Osteocyte (in vitro differentiated cells): ENCODE measurements around the gene CHMP1A. TPM values are rescaled to one million over a fixed set of nuclear protein-coding genes. Genes with fewer than 3 reads are reported as not detected.

Experiments
- DNase-seq: peaks from one replicate; pipeline ENCODE4 v3.0.0; 2021; ENCODE audit warnings: mixed read lengths; ENCODE audit not compliant: unreplicated experiment; ENCODE audit errors: extremely low spot score
- H3K27ac Mint-ChIP-seq: one replicate; pipeline ENCODE4 v1.8.0; 2021; ENCODE audit warnings: mild to moderate bottlenecking, mixed read lengths; ENCODE audit not compliant: unreplicated experiment
- H3K27me3 Mint-ChIP-seq: one replicate; pipeline ENCODE4 v1.8.0; 2021; ENCODE audit warnings: mixed read lengths; ENCODE audit not compliant: unreplicated experiment
- H3K36me3 Mint-ChIP-seq: one replicate; pipeline ENCODE4 v1.8.0; 2021; ENCODE audit warnings: mixed read lengths; ENCODE audit not compliant: unreplicated experiment
- H3K4me1 Mint-ChIP-seq: one replicate; pipeline ENCODE4 v1.8.0; 2021; ENCODE audit warnings: mixed read lengths; ENCODE audit not compliant: unreplicated experiment
- H3K4me3 Mint-ChIP-seq: one replicate; pipeline ENCODE4 v1.8.0; 2021; ENCODE audit warnings: mild to moderate bottlenecking, moderate library complexity, mixed read lengths; ENCODE audit not compliant: unreplicated experiment
- H3K9me3 Mint-ChIP-seq: one replicate; pipeline ENCODE4 v1.8.0; 2021; ENCODE audit warnings: mixed read lengths; ENCODE audit not compliant: unreplicated experiment
- total RNA-seq: library from RNA; stranded (reverse); gene quantifications from 2 replicates; pipeline ENCODE4 v1.2.1, GENCODE V29; 2021
- TF ChIP-seq, protein P1 (sequence below): fragments of 200-600 bp; sonication (generic); IDR thresholded peaks from 2 replicates; pipeline ENCODE4 v1.5.0; 2021; ENCODE audit warnings: antibody characterized with exemption, mild to moderate bottlenecking, moderate library complexity

CHMP1A gene
- total RNA-seq, 1 donor from 2014 or later: 92.5 TPM

DNA sequence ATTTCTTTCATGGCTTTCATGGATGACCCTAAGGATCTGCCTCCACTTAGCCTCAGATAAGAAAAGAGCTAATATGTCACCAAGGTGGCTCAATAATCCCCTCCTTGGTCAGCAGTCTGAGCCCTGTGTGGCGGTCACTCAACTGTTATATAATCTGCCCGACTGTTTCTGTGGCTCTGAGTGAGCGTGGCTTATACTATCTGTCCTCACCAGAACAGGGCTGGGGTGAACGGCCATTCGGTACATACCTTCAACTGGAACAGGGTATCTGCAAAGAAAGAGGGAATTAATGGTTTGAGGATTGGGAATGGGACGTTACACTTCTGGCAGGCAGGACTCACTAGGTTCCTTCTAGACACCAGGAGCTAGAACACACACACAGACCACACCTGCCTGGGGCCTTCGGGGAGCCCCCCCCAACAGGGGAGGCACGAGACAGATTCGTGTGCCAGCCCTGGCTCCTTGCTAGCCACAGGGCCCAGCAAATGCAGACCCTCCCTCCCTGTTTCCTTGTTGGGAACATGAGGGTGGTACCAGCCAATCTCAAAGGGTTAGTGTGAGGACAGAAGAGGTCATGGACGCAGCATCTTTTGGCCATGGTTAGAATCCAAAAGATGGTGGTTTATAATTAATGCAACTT lies 3.7 kb downstream of the CHMP1A start:
- no peak for DNase-seq
- Mint-ChIP-seq H3K36me3 (peaks cover 5% of the 10 kb centered on the region), H3K4me1 (peaks cover 24% of the 10 kb centered on the region), H3K4me3 (no peak overlapping the region), H3K27me3 (no peaks in the 10 kb centered on the region), H3K9me3 (no peaks in the 10 kb centered on the region), H3K27ac (no peak overlapping the region)
- TF ChIP-seq, protein P1, sequence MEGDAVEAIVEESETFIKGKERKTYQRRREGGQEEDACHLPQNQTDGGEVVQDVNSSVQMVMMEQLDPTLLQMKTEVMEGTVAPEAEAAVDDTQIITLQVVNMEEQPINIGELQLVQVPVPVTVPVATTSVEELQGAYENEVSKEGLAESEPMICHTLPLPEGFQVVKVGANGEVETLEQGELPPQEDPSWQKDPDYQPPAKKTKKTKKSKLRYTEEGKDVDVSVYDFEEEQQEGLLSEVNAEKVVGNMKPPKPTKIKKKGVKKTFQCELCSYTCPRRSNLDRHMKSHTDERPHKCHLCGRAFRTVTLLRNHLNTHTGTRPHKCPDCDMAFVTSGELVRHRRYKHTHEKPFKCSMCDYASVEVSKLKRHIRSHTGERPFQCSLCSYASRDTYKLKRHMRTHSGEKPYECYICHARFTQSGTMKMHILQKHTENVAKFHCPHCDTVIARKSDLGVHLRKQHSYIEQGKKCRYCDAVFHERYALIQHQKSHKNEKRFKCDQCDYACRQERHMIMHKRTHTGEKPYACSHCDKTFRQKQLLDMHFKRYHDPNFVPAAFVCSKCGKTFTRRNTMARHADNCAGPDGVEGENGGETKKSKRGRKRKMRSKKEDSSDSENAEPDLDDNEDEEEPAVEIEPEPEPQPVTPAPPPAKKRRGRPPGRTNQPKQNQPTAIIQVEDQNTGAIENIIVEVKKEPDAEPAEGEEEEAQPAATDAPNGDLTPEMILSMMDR: no peak

DNA sequence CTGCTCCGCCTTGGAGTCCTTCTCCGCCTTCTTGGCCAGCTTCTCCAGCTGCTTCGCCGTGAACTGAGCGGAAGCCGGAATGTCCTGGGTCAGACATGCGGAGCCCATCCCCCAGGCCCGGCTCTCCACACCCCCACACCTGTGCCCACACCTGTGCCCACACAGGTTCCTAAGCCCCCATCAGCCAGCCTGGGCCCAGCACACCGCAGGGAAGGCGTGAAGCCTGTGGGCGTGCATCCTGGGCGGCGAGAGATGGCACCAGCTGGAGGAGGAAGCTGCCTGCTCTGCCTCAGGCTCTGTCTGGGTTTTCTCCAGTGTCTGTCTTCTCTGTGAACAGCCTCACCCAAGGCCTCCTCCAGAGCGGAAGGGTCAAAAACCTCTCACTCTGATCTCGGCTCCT lies 5.9 kb downstream of the CHMP1A start:
- no peaks in the 10 kb centered on the region for H3K9me3 Mint-ChIP-seq

DNA sequence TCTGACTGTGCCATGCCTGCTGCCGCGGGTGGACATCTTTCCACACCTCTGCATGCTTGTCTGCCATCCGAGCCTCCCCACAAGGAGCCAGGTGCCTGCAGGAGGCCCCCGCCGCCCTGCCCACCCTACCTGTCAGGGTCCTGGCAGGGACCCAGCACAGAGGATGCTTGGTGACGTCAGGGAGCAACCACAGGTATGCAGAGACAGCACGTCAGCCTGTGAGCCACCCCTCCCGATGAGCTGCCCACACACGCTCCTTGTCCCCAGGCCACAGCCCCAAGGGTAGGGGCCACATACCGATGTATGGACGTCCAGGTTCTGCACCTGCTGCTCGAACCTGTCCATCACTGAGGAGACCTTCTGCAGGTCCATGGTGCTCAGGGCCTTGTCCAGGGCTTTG lies 10.6 kb downstream of the CHMP1A start:
- Mint-ChIP-seq H3K27ac (no peak overlapping the region), H3K36me3 (peaks cover 20% of the 10 kb centered on the region), H3K4me3 (no peak overlapping the region), H3K9me3 (no peaks in the 10 kb centered on the region), H3K27me3 (no peaks in the 10 kb centered on the region), H3K4me1 (no peaks in the 10 kb centered on the region)
- DNase-seq: no peak
- TF ChIP-seq, protein P1: no peak

More for the DNA sequence above, 5.9 kb downstream of the CHMP1A start:
- peaks cover 6% of the 10 kb centered on the region for H3K36me3 Mint-ChIP-seq
- TF ChIP-seq, protein P1: no peak
- no peak for DNase-seq
- peaks cover 15% of the 10 kb centered on the region for H3K4me1 Mint-ChIP-seq
- no peak overlapping the region for H3K27ac Mint-ChIP-seq
- H3K27me3 Mint-ChIP-seq: no peaks in the 10 kb centered on the region
- H3K4me3 Mint-ChIP-seq: no peak overlapping the region

DNA sequence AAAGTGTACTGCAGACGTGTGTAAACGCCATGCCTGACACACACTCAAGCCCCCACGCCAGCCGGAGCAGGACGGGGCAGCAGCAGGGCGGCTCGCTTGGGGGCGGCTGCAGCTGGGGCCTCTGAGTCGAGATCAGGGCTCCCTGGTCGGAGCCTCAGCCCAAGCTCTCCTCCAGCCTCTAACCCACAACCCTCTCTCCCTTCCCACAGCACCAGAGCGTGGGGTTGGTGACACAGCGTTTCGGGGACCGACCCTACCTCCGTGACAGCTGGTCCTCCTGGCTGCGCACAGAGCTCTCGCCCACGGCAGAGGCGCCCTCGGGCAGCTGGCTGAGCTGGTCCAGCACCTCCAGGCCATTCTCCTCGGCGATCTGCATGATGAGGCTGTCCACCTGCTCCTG lies 11.2 kb downstream of the CHMP1A start:
- Mint-ChIP-seq H3K27ac (no peak overlapping the region), H3K27me3 (no peaks in the 10 kb centered on the region), H3K4me3 (no peak overlapping the region), H3K9me3 (no peaks in the 10 kb centered on the region), H3K4me1 (peaks cover under 1% of the 10 kb centered on the region), H3K36me3 (peaks cover 20% of the 10 kb centered on the region)
- TF ChIP-seq, protein P1: no peak
- DNase-seq: no peak

DNA sequence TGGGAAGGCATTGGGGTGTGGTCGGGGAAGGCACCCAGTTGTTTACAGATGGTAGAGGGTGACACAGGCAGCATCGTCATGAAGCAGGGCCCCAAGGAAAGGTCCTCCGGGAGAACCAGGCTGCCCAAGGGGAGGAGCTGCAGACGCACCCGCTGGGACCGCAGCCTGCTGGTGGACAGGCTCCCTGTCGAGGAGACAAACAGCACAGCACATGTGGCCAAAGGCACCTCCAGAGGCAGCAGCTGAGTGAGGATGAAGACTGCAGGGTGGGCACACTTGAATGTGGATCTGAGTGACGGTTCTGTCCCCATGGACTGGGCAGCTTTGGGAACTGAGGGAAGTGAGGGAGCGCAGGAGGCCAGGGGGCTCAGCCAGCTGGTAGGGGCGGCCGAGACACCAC lies 12.4 kb downstream of the CHMP1A start:
- no peak for DNase-seq
- H3K4me3 Mint-ChIP-seq: no peak overlapping the region
- H3K4me1 Mint-ChIP-seq: peaks cover 6% of the 10 kb centered on the region
- H3K27ac Mint-ChIP-seq: no peak overlapping the region
- H3K36me3 Mint-ChIP-seq: peaks cover 19% of the 10 kb centered on the region
- TF ChIP-seq, protein P1: no peak
- no peaks in the 10 kb centered on the region for H3K9me3 Mint-ChIP-seq
- no peaks in the 10 kb centered on the region for H3K27me3 Mint-ChIP-seq
